Lower lobe of right lung (tissue), 2 donors: ENCODE results near the gene RASSF3. TPM values are rescaled to one million over a fixed set of nuclear protein-coding genes. Genes with fewer than 3 reads are reported as not detected.

Experiments used
- ATAC-seq, 2 donors: fragments of 200-7000 bp; cut with Tn5 transposase; one replicate each; pipeline ENCODE4 v1.9.1; 2020 to 2022; ENCODE audit warnings: mild to moderate bottlenecking in 2 of 2, moderate library complexity in 2 of 2
- DNase-seq: peaks from one replicate; pipeline ENCODE4 v3.0.0-alpha.2; 2020
- H3K27ac ChIP-seq: fragments of 200-600 bp; one replicate; pipeline ENCODE4 v1.8.0; 2022
- H3K27me3 ChIP-seq: fragments of 200-600 bp; one replicate; pipeline ENCODE4 v1.8.0; 2022; ENCODE audit warnings: low read depth
- H3K36me3 ChIP-seq: fragments of 200-600 bp; one replicate; pipeline ENCODE4 v1.8.0; 2022; ENCODE audit warnings: mild to moderate bottlenecking
- H3K4me1 ChIP-seq: fragments of 200-600 bp; one replicate; pipeline ENCODE4 v1.8.0; 2022
- H3K4me3 ChIP-seq: fragments of 200-600 bp; one replicate; pipeline ENCODE4 v1.8.0; 2022; ENCODE audit warnings: mild to moderate bottlenecking
- H3K9me3 ChIP-seq: fragments of 200-600 bp; one replicate; pipeline ENCODE4 v1.8.0; 2022
- intact Hi-C: fragments of 100-400 bp; cut with DNase I; formaldehyde crosslinking; loops from one replicate; pipeline ENCODE4 v1.11.0; 2022
- microRNA-seq: library from miRNA; unstranded; fragments of <30 nt; microRNA quantifications from one replicate; pipeline ENCODE4 v1.2.0, GENCODE V29; 2020; ENCODE audit warnings: borderline number of aligned reads
- total RNA-seq: library from RNA; stranded (reverse); fragmentation: NEBNext Ultra II Directional; extraction: Animal tissue kit (Norgen Biotek cat#: 25700); gene quantifications from one replicate; pipeline ENCODE4 v1.2.1, GENCODE V29; 2021
- TF ChIP-seq, protein P1 (sequence below): fragments of 200-600 bp; IDR thresholded peaks from one replicate; pipeline ENCODE4 v1.8.0; 2022; ENCODE audit warnings: antibody characterized with exemption, mild to moderate bottlenecking
- donor health status: DM: no; HTN: yes; CAD: no; lungs with severe emphysema.

Gene RASSF3
- total RNA-seq, 1 donor from 2014 or later = 82.7 TPM

DNA sequence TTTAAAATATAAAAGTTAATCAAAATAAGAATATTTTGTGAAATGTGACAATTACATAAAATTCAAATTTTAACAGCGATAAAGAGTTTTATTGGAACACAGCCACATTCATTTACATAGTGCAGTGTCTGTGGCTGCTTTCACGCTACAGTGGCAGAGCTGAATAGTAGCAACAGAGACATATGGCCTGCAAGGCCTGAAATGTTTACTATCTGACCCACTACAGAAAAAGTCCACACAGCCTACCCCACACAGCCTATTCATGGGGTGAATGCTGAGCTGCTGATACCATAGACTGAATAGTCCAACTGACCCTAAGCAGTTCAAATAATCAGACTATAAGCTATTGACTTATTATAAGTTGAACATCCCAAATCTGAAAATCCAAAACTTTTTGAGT, 135.7 kb downstream of the RASSF3 start:
- no peak for ATAC-seq

DNA sequence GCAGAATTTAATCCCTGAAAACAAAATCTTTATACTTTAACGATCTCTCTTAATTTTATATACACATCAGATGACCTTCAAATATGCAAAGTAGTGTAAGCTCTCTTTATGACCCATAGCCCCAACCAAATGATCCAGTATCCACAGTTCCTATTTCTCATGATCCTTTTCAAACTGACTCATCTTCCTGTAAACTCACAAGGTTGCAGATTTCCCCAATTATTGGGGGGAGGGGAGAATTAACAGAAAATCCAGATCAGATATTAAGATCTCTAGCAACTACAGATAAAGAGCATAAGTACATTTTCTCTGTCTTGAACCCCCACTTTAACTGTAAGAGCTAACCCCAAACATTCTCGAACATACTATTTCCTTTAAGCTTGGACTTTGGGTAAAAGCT, 136.4 kb downstream of the RASSF3 start:
- Histone ChIP-seq H3K27ac (no peak overlapping the region), H3K4me3 (no peak overlapping the region), H3K9me3 (no peaks in the 10 kb centered on the region), H3K36me3 (peaks cover 80% of the 10 kb centered on the region), H3K27me3 (no peaks in the 10 kb centered on the region), H3K4me1 (peaks cover 24% of the 10 kb centered on the region)
- TF ChIP-seq, protein P1, sequence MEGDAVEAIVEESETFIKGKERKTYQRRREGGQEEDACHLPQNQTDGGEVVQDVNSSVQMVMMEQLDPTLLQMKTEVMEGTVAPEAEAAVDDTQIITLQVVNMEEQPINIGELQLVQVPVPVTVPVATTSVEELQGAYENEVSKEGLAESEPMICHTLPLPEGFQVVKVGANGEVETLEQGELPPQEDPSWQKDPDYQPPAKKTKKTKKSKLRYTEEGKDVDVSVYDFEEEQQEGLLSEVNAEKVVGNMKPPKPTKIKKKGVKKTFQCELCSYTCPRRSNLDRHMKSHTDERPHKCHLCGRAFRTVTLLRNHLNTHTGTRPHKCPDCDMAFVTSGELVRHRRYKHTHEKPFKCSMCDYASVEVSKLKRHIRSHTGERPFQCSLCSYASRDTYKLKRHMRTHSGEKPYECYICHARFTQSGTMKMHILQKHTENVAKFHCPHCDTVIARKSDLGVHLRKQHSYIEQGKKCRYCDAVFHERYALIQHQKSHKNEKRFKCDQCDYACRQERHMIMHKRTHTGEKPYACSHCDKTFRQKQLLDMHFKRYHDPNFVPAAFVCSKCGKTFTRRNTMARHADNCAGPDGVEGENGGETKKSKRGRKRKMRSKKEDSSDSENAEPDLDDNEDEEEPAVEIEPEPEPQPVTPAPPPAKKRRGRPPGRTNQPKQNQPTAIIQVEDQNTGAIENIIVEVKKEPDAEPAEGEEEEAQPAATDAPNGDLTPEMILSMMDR = no peak
- intact Hi-C loops = no loop called here
- ATAC-seq (no peak), DNase-seq (no peak)

More for the DNA sequence above, 135.7 kb downstream of the RASSF3 start:
- no peaks in the 10 kb centered on the region for H3K27me3 ChIP-seq
- no peak overlapping the region for H3K4me3 ChIP-seq
- no peaks in the 10 kb centered on the region for H3K9me3 ChIP-seq
- peaks cover 24% of the 10 kb centered on the region for H3K4me1 ChIP-seq
- TF ChIP-seq, protein P1 = no peak
- DNase-seq = no peak
- H3K36me3 ChIP-seq = peaks cover 79% of the 10 kb centered on the region
- H3K27ac ChIP-seq = no peak overlapping the region
- intact Hi-C loops = no loop called here

Small RNA genes lying within 50 kb of the gene (microRNA-seq; reads per million reads assigned to microRNA genes)
- not detected for gene MIR548C
- not detected for gene MIR548Z

Other genes starting within 250 kb of the RASSF3 start
- not detected for gene C12orf56, start 219.7 kb upstream of the RASSF3 start, total RNA-seq
- gene XPOT, start 206.1 kb upstream of the RASSF3 start, total RNA-seq = 68.6 TPM
- gene TBK1, start 158.4 kb upstream of the RASSF3 start, total RNA-seq = 25.0 TPM
- 199 TPM for gene GNS, start 148.9 kb downstream of the RASSF3 start, total RNA-seq
- gene TBC1D30, start 214.2 kb downstream of the RASSF3 start, total RNA-seq = 11.5 TPM